GM04504 (cell line): ENCODE data around the gene PDE12.
A peak's percentile ranks its signal among the peaks of the same experiment; 100 is the strongest.

Experiments used
- DNase-seq: peaks from one replicate; pipeline ENCODE4 v3.0.0-alpha.2; 2012; ENCODE audit warnings: low read depth

PDE12 gene, protein sequence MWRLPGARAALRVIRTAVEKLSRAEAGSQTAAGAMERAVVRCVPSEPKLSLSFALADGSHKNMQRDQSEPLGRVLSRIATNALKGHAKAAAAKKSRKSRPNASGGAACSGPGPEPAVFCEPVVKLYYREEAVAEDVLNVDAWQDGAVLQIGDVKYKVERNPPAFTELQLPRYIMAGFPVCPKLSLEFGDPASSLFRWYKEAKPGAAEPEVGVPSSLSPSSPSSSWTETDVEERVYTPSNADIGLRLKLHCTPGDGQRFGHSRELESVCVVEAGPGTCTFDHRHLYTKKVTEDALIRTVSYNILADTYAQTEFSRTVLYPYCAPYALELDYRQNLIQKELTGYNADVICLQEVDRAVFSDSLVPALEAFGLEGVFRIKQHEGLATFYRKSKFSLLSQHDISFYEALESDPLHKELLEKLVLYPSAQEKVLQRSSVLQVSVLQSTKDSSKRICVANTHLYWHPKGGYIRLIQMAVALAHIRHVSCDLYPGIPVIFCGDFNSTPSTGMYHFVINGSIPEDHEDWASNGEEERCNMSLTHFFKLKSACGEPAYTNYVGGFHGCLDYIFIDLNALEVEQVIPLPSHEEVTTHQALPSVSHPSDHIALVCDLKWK

DNA sequence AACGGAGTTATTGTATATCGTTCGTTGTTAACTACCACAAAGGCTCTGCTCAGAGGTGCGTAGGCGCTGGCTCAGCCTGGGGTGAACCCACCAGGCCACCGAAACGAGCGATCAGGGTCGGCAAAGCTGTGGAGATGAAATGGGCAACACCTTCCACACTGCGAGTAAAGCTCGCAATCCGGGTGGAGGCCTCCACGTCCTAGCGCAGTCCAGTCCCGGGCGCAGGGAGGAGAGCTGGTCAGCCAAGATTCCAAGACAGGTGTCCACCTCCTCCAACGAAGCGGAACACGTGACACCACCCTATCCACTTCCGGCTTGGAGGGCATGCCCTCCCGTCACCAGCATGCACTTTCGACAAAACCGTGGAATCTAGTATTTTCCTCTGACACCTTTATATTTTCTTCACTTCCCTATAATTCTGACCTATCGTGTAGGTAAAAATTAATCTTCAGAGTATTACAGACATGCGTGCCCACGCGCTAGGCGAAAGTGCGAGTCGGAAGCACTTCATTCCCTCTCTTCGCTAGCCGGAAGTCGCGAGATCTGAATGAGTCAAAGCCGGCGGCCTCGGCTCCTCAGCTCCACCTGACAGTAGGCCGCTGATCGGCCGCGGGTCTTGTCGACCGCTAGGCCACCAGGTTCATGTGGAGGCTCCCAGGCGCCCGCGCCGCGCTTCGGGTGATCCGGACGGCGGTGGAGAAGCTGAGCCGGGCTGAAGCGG, at the start of gene PDE12:
PDE12 (plus strand) TSS at position 537 of the 721 bp plus-strand sequence; CDS start at position 643, 106 bp downstream.
- DNase-seq, result peak; percentile 78

GRCh38 chr3:57512166-57512565, 43.9 kb upstream of the PDE12 start:
- no peak for DNase-seq

GRCh38 chr3:57518276-57518915, 37.7 kb upstream of the PDE12 start:
- no peak for DNase-seq

- no peak for DNase-seq
Observed at GRCh38 chr3:57530071-57530608, 25.9 kb upstream of the PDE12 start.

DNA sequence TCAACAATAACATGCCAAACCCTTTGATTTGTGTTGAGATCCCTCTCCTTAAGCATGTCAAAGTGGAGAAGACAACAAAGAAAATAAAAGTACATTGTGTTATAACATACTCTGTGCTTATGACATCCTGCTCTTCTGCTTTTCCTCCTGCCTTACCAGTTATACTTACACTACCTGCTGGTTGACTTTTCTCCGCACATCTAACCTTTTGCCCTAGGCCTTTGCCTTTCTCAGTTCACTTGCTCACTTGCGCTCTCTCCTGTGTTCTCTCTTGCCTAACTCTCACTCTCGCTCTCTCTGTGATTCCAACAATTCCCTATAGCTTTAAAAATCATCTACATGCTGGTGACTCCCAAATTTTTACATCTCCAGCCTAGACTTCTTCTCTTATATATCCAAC, 17.6 kb upstream of the PDE12 start:
- DNase-seq, result no peak

DNA sequence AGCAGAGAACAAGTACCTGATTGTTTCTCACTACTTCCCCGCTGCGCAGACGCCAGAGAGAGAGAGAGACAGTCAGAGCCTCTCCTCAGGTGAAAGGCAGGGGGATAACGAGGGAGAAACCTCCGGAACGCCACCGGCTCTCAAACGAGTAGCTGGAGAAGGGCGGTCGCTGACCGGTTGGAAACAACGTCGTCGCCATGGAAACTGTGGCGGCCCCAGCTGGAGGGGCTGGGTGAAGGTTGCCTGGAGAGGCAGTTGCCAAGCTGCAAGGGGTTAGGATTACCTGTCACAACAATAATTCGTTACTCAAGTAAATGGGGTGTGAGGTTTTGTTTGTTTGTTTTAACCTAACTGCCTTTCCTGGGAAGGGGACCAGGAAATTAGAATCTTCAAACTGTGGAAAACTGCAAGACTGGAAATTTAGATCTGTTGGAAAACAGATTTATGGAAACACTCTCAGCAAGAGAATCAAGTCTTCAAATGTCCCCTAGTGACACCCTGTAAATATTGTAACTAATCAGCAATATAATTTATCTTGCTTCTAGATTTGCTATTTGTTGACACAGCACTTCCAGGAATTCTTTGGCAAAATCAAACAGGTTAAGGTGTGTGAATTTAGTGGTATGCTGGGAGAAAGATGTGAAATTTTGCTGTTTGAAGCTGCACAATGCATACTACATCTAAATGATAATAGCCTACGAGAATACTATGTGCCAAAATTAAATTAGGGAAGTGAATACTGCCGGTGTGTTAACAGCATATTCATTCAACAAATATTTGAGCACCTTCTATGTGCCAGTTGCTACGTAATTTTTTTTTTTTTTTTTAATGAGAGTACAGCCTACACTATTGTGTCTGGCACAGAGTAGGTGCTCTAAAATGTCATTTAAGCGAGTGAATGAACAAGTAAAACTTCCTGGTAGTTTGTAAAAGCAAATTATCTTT, 11.6 kb upstream of the PDE12 start, which contains the start of gene DNAH12:
DNAH12 (minus strand) TSS at position 164 of the 945 bp plus-strand sequence. CDS start 1,474 bp downstream, outside the sequence.
- no peak for DNase-seq

- DNase-seq, result no peak
Observed at GRCh38 chr3:57545636-57546268, 10.3 kb upstream of the PDE12 start.

GRCh38 chr3:57546616-57547015, 9.5 kb upstream of the PDE12 start:
- no peak for DNase-seq

DNA sequence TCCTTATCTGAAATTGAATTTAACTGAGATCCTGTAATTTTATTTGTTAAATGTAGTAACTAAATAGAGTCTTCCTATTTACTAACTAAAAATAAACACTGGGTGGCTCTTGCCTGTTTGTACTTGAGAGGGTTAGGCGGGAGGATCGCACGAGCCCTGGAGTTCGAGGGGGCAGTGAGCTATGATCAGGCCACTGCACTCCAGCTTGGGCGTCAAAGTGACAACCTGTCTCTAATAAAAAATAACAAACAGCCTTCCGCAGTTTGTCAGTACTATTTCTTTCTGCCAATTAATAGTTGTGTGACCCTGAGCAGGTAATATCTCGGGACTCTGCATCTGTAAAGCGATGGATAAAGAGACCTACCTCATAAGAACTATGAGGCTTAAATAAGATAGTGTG, 768 bp upstream of the PDE12 start:
- DNase-seq, result no peak

GRCh38 chr3:57556459-57557084, 498 bp downstream of the PDE12 start:
- DNase-seq, result no peak

DNA sequence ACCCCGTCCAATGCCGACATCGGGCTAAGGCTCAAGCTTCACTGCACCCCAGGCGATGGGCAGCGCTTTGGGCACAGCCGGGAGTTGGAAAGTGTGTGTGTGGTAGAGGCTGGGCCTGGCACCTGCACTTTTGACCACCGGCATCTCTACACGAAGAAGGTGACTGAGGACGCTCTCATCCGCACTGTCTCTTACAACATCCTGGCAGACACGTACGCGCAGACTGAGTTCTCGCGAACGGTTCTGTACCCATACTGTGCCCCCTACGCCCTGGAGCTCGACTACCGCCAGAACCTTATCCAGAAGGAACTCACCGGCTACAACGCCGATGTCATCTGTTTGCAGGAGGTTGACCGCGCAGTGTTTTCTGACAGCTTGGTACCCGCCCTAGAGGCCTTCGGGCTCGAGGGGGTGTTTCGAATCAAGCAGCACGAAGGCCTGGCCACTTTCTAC, 1.0 kb downstream of the PDE12 start:
- no peak for DNase-seq

DNA sequence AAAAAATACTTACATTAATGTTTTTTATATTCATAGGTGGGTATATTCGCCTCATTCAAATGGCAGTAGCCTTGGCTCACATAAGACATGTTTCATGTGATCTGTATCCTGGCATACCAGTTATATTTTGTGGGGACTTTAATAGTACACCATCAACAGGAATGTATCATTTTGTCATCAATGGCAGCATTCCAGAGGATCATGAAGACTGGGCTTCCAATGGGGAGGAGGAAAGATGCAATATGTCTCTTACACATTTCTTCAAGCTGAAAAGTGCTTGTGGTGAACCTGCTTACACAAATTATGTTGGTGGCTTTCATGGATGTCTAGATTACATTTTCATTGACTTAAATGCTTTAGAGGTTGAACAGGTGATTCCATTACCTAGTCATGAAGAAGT, 3.5 kb downstream of the PDE12 start:
- DNase-seq, result no peak

- no peak for DNase-seq
Observed at GRCh38 chr3:57569859-57570450, 13.9 kb downstream of the PDE12 start.

DNA sequence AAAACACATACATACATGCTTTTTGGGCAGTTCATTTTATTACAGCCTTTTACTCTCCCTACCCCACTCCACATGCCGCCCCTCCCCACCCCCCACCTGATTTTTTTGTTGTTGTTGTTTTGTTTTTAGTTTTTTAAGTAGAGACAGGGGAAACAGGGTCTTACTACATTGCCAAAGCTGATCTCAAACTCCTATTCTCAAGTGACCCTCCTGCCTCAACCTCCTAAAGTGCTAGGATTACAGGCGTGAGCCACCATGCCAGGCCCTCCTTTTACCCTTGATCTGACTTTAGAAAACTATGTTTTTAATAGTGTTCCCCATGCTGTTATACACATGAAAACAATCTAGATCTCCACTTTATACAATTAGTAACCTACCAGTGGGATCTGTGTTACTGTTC, 14.8 kb downstream of the PDE12 start:
- no peak for DNase-seq

DNA sequence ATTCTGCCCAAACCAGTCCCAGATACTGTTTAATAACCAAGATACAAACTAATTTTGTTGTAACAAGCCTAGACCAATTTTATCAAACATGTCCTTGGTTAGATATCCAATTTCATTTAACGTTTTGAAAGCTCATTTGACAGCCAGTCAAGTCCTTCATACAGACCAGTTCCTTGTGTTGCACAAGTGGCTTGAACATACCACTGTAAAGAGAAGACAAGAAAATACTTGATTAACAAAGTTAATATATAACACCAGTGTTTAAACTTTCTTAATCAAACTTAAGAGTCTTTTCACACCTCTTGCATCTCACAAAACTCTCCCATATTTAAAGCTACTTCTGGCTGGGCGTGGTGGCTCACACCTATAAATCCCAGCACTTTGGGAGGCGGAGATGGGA, 16.0 kb downstream of the PDE12 start:
- no peak for DNase-seq

DNA sequence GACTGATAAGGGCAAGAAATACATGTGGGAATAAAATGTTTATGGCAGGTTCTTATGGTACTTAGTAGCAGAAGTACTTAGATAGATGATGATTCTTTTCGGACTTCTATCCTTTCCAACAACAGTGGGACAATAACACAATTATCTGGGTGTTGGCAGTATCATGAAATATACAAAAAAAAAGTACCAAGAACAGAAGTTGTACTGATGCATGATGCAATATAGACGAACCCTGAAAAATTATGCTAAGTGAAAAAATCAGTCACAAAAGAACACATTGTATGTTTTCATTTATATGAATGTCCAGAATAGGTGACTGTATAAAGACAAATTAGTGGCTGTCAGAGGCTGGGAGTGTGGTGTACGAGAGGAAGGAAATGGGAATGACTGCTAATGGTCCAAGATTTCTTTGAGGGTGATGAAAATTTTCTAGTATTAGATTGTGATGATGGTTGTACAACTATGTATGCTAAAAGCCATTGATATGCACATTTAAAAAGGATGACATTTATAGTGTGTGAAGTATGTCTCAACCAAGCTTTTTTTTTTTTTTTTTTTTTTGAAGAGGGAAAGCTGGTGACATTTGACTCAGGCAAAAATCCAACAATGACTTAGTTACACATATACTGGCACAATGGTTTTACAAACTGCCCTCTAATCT, 20.0 kb downstream of the PDE12 start:
- no peak for DNase-seq

DNA sequence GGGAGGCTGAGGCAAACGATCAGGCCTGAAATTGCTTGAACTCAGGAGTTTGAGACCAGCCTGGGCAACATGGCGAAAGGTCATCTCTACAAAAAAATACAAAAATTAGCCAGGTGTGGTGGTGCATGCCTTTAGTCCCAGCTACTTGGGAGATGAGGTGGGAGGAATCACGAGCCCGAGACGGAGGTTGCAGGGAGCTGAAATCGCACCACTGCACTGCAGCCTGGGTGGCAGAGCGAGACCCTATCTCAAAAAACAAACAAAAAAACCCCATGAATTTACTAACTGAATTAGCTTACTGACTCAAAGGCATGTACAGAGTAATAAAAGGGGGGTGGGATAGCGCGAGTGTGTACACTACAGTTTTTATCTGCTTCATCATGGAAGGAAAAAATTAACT, 21.7 kb downstream of the PDE12 start:
- DNase-seq, result no peak

- no peak for DNase-seq
Observed at GRCh38 chr3:57582474-57583168, 26.5 kb downstream of the PDE12 start.
